NCI-H526 treated with DMSO at 0.1 percent for 48 hours (cell line): Measurements from ENCODE around the gene ZNF609.

Experiments
- DNase-seq: peaks from one replicate; lab custom pipeline; 2025; lab: John Stamatoyannopoulos, UW

Gene ZNF609

GRCh38 chr15:64544450-64544849 is 84.1 kb downstream of the ZNF609 start:
- no peak for DNase-seq

- DNase-seq = no peak
Observed at GRCh38 chr15:64547275-64547674, 86.9 kb downstream of the ZNF609 start.

DNA sequence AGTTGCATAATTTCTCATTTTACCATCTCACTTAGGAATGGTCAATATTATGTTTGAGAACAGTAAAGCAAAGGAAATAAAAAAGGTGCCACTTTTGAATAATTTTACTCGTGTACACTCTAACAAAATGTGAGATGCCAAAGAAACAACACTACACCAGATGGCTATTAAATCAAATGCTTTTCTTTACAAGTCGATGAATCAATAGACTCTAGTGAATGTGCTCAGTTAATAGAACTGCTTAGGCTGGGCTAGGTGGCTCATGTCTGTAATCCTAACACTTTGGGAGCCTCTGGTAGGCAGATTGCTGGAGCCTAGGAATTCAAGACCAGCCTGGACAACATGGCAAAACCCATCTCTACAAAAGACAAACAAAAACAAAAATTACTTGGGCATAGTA is 87.9 kb downstream of the ZNF609 start:
- no peak for DNase-seq

- no peak for DNase-seq
Observed at GRCh38 chr15:64549860-64550259, 89.5 kb downstream of the ZNF609 start.

DNA sequence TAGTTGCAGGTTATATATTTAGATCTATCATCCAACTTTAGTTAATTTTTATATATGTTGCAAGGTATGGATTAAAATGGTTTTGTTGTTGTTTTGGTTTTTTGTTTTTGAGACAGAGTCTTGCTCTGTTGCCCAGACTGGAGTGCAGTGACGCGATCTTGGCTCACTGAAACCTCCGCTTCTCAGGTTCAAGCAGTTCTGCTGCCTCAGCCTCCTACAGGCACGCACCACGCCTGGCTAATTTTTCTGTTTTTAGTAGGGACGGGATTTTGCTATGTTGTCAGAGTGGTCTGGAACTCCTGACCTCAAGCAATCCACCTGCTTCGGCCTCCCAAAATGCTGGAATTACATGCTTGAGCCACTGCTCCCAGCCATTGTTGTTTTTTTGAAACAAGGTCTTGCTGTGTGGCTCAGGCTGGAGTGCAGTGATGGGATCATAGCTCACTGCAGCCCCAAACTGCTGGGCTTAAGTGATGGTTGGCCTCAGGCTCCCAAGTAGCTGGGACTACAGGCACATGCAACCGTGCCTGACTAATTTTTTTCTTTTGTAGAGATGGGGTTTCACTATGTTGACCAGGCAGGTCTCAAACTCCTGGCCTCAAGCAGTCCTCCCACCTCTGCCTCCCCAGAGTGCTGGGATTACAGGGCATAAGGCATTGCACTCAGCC is 92.0 kb downstream of the ZNF609 start:
- DNase-seq = no peak

GRCh38 chr15:64558460-64559179 is 98.2 kb downstream of the ZNF609 start:
- no peak for DNase-seq

DNA sequence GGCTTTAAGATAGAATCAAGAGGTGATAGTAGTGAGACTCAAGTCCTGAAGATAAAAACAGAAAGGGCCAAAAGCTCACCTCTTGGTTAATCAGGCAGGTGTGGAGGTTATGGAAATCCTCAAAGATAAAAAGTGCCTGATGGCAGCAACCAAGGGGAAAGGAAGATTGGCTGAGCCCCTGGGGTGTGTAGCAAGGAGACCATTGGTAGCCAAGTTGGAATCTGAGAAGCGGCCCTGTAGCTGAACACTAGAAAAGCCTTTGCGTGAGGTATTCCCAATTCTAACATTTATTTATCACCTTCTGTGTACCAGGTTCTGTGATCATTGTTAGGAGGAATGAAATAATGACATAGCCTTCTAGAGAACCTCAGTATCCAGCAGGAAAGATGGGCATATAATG is 98.9 kb downstream of the ZNF609 start:
- no peak for DNase-seq

DNA sequence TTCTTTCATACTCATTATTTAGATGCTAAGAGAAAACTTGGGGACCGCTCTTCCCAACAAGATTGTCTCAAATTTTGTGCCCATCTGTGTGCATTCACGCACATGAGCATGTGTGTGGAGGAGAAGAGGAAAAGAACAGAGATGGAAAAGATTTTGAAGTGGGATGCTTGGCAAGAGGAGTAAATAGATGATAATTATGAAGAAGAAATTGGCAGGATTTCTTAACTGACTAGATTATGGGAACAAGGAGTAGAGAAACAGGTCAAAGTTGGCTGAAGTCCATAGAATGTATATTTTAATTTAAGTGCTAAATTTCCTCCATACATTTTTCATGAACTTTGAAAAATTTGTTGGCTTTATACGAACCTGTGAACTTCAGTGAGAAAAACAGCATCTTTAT is 100.1 kb downstream of the ZNF609 start:
- DNase-seq = no peak

- no peak for DNase-seq
Observed at GRCh38 chr15:64560998-64561397, 100.6 kb downstream of the ZNF609 start.

DNA sequence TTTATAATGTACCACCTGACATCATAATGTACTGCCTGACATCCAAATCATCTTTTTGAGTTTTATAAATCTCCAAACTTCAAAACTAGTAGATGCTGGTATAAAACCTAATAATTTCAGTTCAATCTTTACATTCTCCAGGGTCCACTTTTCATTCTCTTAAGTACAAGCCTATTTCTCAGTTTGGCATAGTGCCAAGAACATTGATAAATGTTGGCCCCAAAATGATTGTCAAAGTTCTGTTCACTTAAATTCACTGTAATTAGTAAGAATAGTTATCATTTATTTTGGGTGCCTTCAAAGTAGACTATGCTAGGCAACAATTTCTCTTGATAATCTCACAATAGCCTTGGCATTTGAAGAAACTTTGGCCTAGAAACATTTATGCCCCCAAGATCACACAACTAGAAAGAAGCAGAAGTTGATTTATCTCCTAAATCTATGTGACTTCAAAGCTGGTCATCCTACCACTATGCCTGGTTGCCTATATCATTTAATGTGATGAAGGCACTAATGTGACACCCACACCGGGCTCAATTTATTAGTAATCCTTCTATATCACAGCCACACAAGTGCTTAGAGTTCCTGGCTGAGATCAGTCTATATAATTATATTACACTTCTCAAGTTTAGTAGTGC is 101.7 kb downstream of the ZNF609 start:
- no peak for DNase-seq

GRCh38 chr15:64566102-64566501 is 105.7 kb downstream of the ZNF609 start:
- DNase-seq = no peak

DNA sequence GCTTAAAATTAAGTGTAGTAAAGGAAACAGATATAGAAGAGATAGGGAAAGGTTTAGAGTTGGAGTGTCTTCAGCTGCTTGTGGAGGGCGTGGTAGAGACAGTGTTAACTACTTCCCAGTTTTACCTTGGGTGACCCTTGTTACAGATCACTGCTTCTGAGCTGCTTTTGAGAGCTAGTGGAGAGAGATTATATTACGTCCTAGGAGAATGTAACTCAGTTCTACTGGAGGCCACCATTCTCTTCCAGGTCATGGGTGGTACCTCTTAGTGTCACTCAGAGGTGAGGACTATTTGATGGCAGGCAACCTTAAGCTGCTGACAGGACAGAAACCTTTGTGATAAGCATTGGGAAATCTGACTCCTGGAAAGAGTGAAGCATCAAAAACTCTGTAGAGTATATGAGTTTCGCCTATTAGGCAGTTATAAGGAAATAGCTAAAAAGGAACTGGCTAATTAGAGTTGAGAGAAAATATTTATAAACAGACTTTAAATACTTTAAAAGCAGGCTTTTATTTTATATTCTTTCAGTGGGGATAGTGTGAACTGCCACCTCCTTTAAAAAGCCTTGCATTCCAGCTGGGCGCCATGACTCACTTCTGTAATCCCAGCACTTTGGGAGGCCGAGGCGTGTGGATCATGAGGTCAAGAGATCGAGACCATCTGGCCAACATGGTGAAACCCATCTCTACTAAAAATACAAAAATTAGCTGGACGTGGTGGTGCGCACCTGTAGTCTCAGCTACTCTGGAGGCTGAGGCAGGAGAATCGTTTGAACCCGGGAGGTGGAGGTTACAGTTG is 106.5 kb downstream of the ZNF609 start:
- no peak for DNase-seq

DNA sequence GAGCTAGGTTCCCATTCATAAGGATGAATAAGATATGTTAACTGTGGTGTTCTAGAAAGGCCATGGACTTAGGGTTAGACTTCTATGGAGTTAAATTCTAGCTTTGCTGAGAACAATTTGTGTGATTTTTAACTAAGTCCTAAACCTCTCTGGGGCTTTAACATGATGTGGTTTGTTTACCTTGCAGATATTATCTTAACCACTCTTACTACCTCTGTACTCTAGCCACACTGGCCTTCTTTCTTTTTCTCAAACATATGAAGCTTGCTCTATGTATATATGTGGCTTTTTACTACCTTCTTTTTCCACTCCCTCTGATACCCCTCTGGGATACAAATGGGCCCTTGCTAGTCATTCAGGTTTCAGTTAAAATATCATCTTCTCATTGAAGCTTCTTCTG is 108.4 kb downstream of the ZNF609 start:
- peak; percentile 21 for DNase-seq

GRCh38 chr15:64571857-64572291 is 111.5 kb downstream of the ZNF609 start:
- no peak for DNase-seq

GRCh38 chr15:64572856-64573255 is 112.5 kb downstream of the ZNF609 start:
- no peak for DNase-seq

GRCh38 chr15:64574301-64575017 is 114.1 kb downstream of the ZNF609 start:
- DNase-seq = no peak

GRCh38 chr15:64580696-64581407 is 120.5 kb downstream of the ZNF609 start:
- DNase-seq = no peak

GRCh38 chr15:64581408-64581761 is 121.0 kb downstream of the ZNF609 start:
- no peak for DNase-seq

DNA sequence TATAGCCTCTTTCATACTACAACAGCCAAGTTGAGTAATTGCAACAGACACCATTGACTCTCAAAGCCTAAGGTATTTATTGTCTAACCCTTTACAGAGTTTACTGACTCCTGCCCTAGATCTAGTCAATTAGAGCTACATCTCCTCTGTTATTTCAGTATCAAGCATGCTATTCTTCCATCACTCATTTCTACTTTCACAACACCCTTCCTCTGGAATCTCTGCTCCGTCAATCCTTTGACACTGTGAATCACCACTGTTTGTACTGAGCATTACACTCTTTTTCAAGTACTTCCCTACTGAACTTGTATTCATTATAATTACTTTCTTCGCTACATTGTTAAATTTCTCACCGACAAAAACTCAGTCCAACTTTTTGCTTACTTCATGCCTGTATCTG is 121.8 kb downstream of the ZNF609 start:
- no peak for DNase-seq

- no peak for DNase-seq
Observed at GRCh38 chr15:64583519-64583918, 123.1 kb downstream of the ZNF609 start.

DNA sequence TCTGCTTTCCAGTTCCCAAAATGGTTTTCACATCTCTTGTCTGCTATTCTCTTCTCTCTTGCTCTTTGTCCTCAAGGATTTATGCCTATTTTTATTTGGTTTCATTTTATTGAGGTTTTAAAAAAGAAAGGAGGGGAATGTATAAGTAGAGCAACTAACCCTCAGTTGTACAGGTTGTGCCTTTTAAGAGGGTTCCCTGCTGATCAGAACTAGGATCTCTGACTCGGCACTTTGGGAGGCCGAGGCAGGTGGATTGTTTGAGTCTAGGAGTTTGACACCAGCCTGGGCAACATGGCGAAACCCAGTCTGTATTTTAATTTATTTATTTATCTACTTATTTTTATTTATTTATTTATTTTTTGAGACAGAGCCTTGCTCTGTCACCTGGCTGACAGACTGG is 123.6 kb downstream of the ZNF609 start:
- no peak for DNase-seq
